Mesendoderm (in vitro differentiated cells): ENCODE measurements around the gene TNFRSF8.

ENCODE experiments used
- DNase-seq: peaks from one replicate; pipeline ENCODE4 v3.0.0; 2013
- H2AK5ac ChIP-seq: 2 replicates; pipeline ENCODE4 v1.6.1; 2013; ENCODE audit warnings: low read length, inconsistent platforms
- H2BK120ac ChIP-seq: 2 replicates; pipeline ENCODE4 v1.6.1; 2013; ENCODE audit warnings: low read depth, mild to moderate bottlenecking, low read length, moderate library complexity, mixed read lengths
- H2BK15ac ChIP-seq: replicated peaks from 2 replicates; pipeline ENCODE4 v1.6.1; 2013; ENCODE audit warnings: low read depth, mild to moderate bottlenecking, moderate library complexity
- H2BK5ac ChIP-seq: 2 replicates; pipeline ENCODE4 v1.6.1; 2013; ENCODE audit warnings: low read length, inconsistent platforms
- H3K18ac ChIP-seq: 2 replicates; pipeline ENCODE4 v1.6.1; 2013; ENCODE audit warnings: mild to moderate bottlenecking, low read length, mixed read lengths
- H3K23ac ChIP-seq: one replicate; pipeline ENCODE4 v1.6.1; 2013; ENCODE audit warnings: low read length
- H3K27ac ChIP-seq: 2 replicates; pipeline ENCODE4 v1.5.1; 2013; ENCODE audit warnings: low read depth, mild to moderate bottlenecking, inconsistent platforms, low read length, moderate library complexity
- H3K27me3 ChIP-seq: 2 replicates; pipeline ENCODE4 v1.6.1; 2013; ENCODE audit warnings: low read length, control low read depth, mild to moderate bottlenecking, inconsistent platforms; ENCODE audit not compliant: insufficient read depth, poor library complexity
- H3K36me3 ChIP-seq: 2 replicates; pipeline ENCODE4 v1.6.1; 2013; ENCODE audit warnings: low read length, inconsistent platforms; ENCODE audit not compliant: control insufficient read depth, insufficient read depth
- H3K4ac ChIP-seq: one replicate; pipeline ENCODE4 v1.6.1; 2013; ENCODE audit warnings: low read depth, mild to moderate bottlenecking, low read length, moderate library complexity
- H3K4me1 ChIP-seq: 2 replicates; pipeline ENCODE4 v1.6.1; 2013; ENCODE audit warnings: low read depth, low read length, inconsistent platforms; ENCODE audit not compliant: control insufficient read depth
- H3K4me2 ChIP-seq: 2 replicates; pipeline ENCODE4 v1.6.1; 2013; ENCODE audit warnings: low read length
- H3K4me3 ChIP-seq: 2 replicates; pipeline ENCODE4 v1.5.1; 2013; ENCODE audit warnings: mild to moderate bottlenecking, low read length
- H3K56ac ChIP-seq: one replicate; pipeline ENCODE4 v1.6.1; 2013; ENCODE audit warnings: low read length
- H3K79me1 ChIP-seq: 2 replicates; pipeline ENCODE4 v1.6.1; 2013; ENCODE audit warnings: low read length, inconsistent platforms
- H3K79me2 ChIP-seq: 2 replicates; pipeline ENCODE4 v1.6.1; 2013; ENCODE audit warnings: mild to moderate bottlenecking, low read length; ENCODE audit not compliant: control insufficient read depth, insufficient read depth
- H3K9ac ChIP-seq: 2 replicates; pipeline ENCODE4 v1.6.1; 2013; ENCODE audit warnings: low read length, inconsistent platforms
- H4K5ac ChIP-seq: one replicate; pipeline ENCODE4 v1.6.1; 2013; ENCODE audit warnings: low read length
- H4K8ac ChIP-seq: one replicate; pipeline ENCODE4 v1.6.1; 2013; ENCODE audit warnings: low read depth, mild to moderate bottlenecking, control low read depth, low read length, moderate library complexity
- WGBS: extraction: QIAGEN DNeasy Blood & Tissue Kit; methylation state at CpG from one replicate; pipeline ENCODE4 v1.1.7; 2013; ENCODE audit warnings: low lambda C conversion rate, missing lambda C conversion rate; ENCODE audit not compliant: insufficient coverage; ENCODE audit errors: extremely low coverage; 5-methylcytosine and 5-hydroxymethylcytosine counted together

Gene TNFRSF8

DNA sequence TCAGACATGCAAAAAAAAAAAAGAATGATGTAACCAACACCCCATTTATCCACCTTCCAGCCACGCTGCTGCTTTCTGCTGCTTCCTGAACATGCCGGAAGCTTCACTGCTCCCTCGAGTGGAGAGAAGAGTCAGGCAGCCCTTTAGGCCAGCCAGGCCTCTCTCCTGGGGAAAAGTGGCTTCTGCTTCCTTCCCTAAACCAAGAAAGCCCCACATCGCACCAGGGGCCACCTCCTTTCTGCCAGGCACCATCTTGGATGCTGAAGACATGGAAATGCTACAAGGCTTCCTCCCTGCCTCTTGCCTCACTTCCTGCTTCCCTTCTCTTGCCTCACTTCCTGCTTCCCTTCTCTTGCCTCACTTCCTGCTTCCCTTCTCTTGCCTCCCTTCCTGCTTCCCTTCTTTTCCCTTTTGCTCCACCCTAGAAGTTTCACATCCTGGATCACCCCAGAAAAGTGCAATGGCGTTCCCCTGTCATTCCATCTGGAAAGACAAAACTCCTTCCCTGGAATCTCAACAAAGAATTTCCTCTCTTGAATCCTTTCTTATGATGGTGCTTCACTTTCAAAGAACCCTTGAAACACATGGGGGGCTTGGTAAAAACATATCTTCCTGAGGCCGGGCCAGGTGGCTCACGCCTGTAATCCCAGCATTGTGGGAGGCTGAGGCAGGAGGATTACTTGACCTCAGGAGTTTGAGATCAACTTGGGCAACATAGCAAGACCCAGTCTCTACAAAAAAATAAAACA is 18.7 kb downstream of the TNFRSF8 start:
- no peak overlapping the region for H3K4me3 ChIP-seq
- no peak overlapping the region for H2AK5ac ChIP-seq
- no peak for DNase-seq
- no peak overlapping the region for H2BK120ac ChIP-seq
- H4K8ac ChIP-seq = no peak overlapping the region
- no peak overlapping the region for H4K5ac ChIP-seq
- H2BK15ac ChIP-seq = no peak overlapping the region
- no peaks in the 10 kb centered on the region for H3K27me3 ChIP-seq
- no peak overlapping the region for H3K23ac ChIP-seq
- no peak overlapping the region for H2BK5ac ChIP-seq
- H3K27ac ChIP-seq = no peak overlapping the region
- no peak overlapping the region for H3K18ac ChIP-seq
- H3K79me2 ChIP-seq = no peaks in the 10 kb centered on the region
- no peaks in the 10 kb centered on the region for H3K36me3 ChIP-seq
- H3K4me2 ChIP-seq = no peak overlapping the region
- no CpG with 5 or more reads among the region's 7 CpGs for WGBS
- H3K9ac ChIP-seq = no peak overlapping the region
- no peak overlapping the region for H3K56ac ChIP-seq
- H3K4ac ChIP-seq = no peak overlapping the region
- H3K4me1 ChIP-seq = no peaks in the 10 kb centered on the region
- no peaks in the 10 kb centered on the region for H3K79me1 ChIP-seq

DNA sequence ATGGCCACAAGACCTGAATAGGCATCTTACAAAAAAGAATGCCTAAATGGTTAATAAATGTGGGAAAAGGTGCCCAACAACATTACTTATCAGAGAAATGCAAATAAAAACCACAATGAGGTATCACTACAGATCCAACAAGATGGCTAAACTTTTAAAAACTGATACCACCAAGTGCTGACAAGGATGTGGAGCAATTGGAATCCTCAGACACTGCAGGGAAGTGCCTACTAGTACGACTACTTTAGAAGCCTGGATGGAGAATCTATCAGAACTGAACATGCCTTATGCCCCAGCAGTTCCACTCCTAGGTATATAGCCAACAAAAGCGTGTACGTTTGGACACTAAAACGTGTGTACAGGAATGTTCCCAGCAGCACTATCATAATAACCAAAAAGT is 19.9 kb downstream of the TNFRSF8 start:
- Histone ChIP-seq H3K36me3 (no peaks in the 10 kb centered on the region), H3K4me3 (no peak overlapping the region), H3K23ac (no peak overlapping the region), H3K4ac (no peak overlapping the region), H4K8ac (no peak overlapping the region), H3K27me3 (no peaks in the 10 kb centered on the region), H3K27ac (no peak overlapping the region), H4K5ac (no peak overlapping the region), H2AK5ac (no peak overlapping the region), H2BK120ac (no peak overlapping the region), H3K4me2 (no peak overlapping the region), H3K4me1 (no peaks in the 10 kb centered on the region), H3K56ac (no peak overlapping the region), H2BK5ac (no peak overlapping the region), H3K18ac (no peak overlapping the region), H3K79me1 (no peaks in the 10 kb centered on the region), H3K9ac (no peak overlapping the region), H3K79me2 (no peaks in the 10 kb centered on the region), H2BK15ac (no peak overlapping the region)
- DNase-seq = no peak
- WGBS = no CpG with 5 or more reads among the region's 4 CpGs

DNA sequence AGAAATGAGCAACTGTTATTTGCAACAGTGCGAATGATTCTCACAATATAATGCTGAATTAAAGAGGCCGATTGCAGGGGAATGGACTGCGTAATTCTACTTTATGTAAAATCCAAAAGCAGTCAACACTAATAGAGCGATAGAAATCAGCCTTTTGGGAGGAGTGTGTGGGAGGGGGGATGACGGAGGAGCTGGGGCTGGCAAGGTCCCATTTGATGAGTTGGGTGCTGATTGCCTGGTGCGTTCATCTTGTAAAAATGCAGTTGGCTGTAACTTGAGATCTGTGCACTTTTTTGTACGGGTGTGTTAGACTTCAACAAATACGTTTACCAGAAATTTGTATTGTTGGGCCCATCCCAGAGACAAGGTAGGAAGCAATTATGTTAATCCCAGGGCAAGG is 20.7 kb downstream of the TNFRSF8 start:
- H3K56ac ChIP-seq = no peak overlapping the region
- H3K23ac ChIP-seq = no peak overlapping the region
- H3K18ac ChIP-seq = no peak overlapping the region
- H3K9ac ChIP-seq = no peak overlapping the region
- H2BK120ac ChIP-seq = no peak overlapping the region
- no peak overlapping the region for H2BK5ac ChIP-seq
- no CpG with 5 or more reads among the region's 8 CpGs for WGBS
- H4K5ac ChIP-seq = no peak overlapping the region
- H3K4me2 ChIP-seq = no peak overlapping the region
- DNase-seq = no peak
- no peak overlapping the region for H3K4me3 ChIP-seq
- no peak overlapping the region for H3K27ac ChIP-seq
- no peaks in the 10 kb centered on the region for H3K36me3 ChIP-seq
- no peaks in the 10 kb centered on the region for H3K4me1 ChIP-seq
- no peaks in the 10 kb centered on the region for H3K79me1 ChIP-seq
- no peak overlapping the region for H2BK15ac ChIP-seq
- no peak overlapping the region for H4K8ac ChIP-seq
- H2AK5ac ChIP-seq = no peak overlapping the region
- H3K4ac ChIP-seq = no peak overlapping the region
- no peaks in the 10 kb centered on the region for H3K27me3 ChIP-seq
- no peaks in the 10 kb centered on the region for H3K79me2 ChIP-seq

DNA sequence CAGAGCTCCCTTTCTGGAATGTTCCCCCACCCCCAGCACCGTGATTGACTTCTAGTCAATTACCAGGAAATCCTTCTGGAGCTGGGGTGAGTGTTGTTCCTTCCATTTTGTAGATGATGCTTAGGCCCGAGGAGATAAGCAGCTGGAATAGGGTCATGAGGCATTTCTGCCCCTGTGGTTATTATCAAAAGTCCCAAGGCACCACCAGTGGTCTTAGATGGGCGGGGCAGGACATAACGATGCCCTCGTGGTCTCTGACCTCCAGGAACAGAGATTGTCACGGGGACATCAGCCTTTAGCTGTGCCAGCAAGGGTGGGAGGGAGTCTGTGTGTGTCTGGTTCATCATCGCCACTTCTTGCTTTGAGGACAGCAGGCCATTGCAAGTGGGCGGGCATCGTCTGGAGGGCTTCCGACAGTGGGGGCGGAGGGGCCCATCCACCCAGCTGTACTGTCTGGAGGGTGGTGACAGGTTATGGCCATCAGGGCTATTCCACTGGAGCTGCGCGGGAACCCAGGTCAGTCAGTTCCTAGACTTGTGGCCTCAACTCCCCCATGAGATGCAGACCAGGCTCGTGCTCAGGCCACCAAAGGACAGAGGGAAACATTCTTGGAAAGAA is 22.6 kb downstream of the TNFRSF8 start:
- no peak overlapping the region for H2AK5ac ChIP-seq
- no peak overlapping the region for H3K4me2 ChIP-seq
- no peaks in the 10 kb centered on the region for H3K4me1 ChIP-seq
- H3K27ac ChIP-seq = no peak overlapping the region
- H2BK120ac ChIP-seq = no peak overlapping the region
- H3K9ac ChIP-seq = no peak overlapping the region
- no peak overlapping the region for H4K8ac ChIP-seq
- no peak overlapping the region for H4K5ac ChIP-seq
- no peak for DNase-seq
- no peak overlapping the region for H2BK15ac ChIP-seq
- H3K79me2 ChIP-seq = no peaks in the 10 kb centered on the region
- H3K23ac ChIP-seq = no peak overlapping the region
- no peak overlapping the region for H3K4me3 ChIP-seq
- no peaks in the 10 kb centered on the region for H3K79me1 ChIP-seq
- no peak overlapping the region for H3K4ac ChIP-seq
- H3K36me3 ChIP-seq = no peaks in the 10 kb centered on the region
- H3K27me3 ChIP-seq = no peaks in the 10 kb centered on the region
- H3K18ac ChIP-seq = no peak overlapping the region
- H2BK5ac ChIP-seq = no peak overlapping the region
- WGBS = no CpG with 5 or more reads among the region's 14 CpGs
- no peak overlapping the region for H3K56ac ChIP-seq

DNA sequence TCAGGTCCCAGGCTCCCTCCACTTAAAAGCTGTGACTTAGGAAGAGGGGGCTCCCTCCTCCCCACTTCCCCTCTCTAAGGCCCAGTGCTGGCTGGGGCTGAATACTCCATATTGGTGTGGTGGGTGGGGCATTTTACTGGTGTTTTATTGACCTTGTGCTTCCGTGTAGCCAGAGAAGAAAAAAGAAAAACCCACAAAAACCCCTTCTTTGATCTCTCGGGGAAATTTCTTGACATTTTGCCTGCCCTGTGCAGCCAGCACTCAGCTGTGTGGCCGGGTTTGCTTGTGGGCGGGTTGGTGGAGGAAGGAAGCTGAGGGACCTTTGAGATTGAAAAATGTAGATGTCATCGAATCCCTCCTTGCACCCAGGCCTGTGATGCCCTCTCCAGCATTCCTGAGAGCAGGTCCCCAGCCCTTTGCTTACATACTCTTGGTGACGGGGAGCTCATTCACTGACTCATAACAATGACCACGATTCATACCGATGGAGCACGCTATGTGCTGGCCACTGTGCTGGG is 24.8 kb downstream of the TNFRSF8 start:
- H2AK5ac ChIP-seq = no peak overlapping the region
- H3K27me3 ChIP-seq = no peaks in the 10 kb centered on the region
- no CpG with 5 or more reads among the region's 9 CpGs for WGBS
- H3K56ac ChIP-seq = no peak overlapping the region
- H3K79me1 ChIP-seq = no peaks in the 10 kb centered on the region
- no peak overlapping the region for H3K4ac ChIP-seq
- H2BK5ac ChIP-seq = no peak overlapping the region
- H3K9ac ChIP-seq = no peak overlapping the region
- no peak overlapping the region for H2BK15ac ChIP-seq
- no peak overlapping the region for H4K8ac ChIP-seq
- no peak overlapping the region for H3K4me2 ChIP-seq
- no peak overlapping the region for H3K4me3 ChIP-seq
- H3K79me2 ChIP-seq = no peaks in the 10 kb centered on the region
- no peaks in the 10 kb centered on the region for H3K36me3 ChIP-seq
- no peaks in the 10 kb centered on the region for H3K4me1 ChIP-seq
- no peak overlapping the region for H2BK120ac ChIP-seq
- no peak overlapping the region for H3K27ac ChIP-seq
- no peak overlapping the region for H3K18ac ChIP-seq
- DNase-seq = no peak
- H4K5ac ChIP-seq = no peak overlapping the region
- H3K23ac ChIP-seq = no peak overlapping the region
